Stimulated activated CD4-positive, alpha-beta T cell treated with anti-CD3 and anti-CD28 coated beads, Interleukin-1b, Interleukin-23, amount 100 ng/mL, for 48 hours (primary cell): ENCODE measurements around the gene PLXNA3.

Experiments used
- DNase-seq: peaks from one replicate; pipeline ENCODE4 v3.0.0-alpha.2; 2020

The PLXNA3 gene

DNA sequence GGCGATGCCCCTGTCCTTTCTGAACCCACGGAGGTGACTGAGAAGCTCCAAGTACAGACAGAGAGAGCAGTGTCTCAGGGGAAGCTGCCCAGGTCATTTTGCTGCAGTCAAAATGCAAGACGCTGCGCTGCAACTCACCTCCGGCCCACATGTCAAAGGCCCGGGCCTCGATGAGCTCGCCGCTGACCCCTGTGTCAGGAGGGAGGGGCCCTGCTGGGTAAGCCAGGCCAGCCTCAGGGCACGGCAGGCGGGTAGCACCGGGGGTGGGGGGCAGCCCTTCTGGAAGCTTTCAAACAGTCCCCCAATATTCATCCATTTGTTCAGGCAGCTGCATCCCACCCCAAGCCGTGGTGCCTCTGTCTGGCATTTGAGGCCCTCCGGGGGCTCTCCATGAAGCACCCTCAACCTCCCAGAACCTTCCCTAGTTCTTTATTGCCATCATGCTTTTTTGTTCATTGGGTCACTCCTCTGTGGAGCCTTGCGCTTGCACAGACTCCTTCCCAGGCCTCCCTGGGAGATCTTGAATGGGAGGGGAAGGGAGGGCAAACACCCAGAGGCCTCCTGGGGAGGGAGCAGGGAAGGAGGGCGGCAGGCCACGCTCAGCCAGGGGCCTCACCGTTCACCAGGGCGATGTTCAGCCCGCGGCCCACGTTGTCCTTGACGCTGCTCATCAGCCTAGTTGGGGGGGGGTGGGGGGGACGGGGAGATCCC lies 49.7 kb downstream of the PLXNA3 start:
- no peak for DNase-seq

DNA sequence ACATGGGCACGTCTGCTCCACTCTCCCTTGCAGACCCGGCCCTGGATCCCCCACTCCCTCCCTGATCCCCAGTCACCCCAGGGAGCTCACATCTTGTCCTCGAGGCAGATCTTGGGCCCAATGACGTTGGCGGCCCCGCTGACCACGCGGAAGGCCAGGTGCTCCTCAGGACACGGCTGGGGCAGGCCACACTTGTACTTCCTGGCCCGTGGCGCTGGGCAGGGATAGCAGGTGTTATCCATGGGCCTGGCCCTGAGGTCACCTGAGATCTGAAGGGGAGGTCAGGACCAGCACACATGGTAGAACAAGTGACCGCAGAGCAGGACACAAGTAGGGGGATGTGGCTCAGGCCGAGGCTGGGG lies 50.3 kb downstream of the PLXNA3 start:
- DNase-seq: no peak

DNA sequence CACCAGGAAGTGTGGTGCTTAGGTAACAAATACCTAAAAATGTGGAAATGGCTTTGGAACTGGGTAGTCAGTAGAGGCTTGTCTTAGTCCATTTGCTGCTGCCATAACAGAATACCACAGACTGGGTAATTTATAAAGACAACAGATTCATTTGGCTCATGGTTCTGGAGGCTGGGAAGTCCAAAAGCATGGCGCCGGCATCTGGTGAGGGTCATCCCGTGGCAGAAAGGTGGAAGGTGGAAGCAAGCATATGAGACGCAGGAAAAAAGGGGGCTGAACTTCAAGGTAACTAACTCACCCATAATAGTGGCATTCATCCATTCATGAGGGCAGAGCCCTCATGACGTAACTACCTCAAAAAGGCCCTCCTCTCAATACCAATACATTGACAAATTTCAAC lies 51.4 kb downstream of the PLXNA3 start:
- no peak for DNase-seq

DNA sequence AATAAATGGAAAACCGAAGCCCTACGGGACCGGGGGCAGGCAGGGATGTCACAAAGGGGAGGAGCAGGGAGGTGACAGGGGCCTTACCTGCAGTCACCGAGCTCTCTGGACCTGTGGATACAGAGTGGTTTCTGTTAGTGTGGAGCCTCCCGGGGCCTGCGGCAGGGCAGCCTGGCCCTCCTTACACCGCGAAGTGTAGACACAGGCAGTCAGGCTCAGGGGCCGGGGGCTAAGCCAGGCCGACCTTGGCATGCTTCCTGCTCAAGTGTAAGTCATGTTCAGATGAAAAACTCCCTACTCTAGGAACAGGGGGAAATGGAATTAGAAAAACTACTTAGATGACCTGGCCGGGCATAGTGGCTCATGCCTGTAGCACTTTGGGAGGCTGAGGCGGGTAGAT lies 53.7 kb downstream of the PLXNA3 start:
- DNase-seq: no peak

DNA sequence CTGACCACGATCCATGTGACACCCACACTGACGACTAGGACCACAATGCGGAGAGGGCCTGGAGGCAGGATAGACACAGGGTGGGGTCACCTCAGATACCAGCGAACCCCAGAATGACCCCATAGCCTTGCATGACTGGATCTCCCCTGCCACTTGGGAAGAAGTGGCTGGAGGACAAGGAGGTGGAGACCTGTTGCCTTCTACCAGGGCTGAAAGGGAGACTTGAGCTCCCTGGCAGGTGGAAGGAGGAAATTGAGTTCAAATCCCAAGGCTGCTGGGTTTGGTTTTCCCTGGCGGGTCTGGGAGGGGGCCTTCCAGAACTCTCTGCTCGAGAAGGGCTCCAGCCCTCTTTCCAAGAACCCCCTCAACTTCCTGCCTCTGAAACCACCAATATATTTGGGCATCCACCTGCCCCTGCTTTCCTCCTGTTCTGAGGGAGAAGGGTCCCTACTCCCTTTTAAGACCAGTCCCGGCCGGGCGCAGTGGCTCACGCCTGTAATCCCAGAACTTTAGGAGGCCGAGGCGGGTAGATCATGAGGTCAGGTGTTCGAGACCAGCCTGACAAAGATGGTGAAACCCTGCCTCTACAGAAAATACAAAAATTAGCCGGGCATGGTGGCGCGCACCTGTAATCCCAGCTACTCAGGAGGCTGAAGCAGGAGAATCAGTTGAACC lies 54.9 kb downstream of the PLXNA3 start:
- no peak for DNase-seq

DNA sequence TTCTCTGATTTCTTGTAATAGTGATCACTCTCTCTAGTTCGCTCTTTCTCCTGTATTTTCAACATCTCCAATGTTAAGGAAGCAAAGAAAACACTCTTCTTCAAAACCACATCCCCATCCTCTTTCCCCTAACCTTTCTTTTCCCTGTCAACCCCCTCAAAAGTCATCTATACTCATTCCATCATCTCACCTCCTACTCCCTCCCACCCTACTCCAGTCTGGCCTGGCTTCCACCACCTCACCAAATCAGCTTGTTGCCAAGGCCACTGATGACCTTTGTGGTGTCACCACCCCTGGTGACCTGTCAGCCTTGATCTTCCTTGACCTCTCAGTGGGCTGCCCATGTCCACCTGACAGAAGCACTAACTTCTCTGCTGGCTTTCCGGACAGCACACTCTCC lies 55.6 kb downstream of the PLXNA3 start:
- DNase-seq: no peak

DNA sequence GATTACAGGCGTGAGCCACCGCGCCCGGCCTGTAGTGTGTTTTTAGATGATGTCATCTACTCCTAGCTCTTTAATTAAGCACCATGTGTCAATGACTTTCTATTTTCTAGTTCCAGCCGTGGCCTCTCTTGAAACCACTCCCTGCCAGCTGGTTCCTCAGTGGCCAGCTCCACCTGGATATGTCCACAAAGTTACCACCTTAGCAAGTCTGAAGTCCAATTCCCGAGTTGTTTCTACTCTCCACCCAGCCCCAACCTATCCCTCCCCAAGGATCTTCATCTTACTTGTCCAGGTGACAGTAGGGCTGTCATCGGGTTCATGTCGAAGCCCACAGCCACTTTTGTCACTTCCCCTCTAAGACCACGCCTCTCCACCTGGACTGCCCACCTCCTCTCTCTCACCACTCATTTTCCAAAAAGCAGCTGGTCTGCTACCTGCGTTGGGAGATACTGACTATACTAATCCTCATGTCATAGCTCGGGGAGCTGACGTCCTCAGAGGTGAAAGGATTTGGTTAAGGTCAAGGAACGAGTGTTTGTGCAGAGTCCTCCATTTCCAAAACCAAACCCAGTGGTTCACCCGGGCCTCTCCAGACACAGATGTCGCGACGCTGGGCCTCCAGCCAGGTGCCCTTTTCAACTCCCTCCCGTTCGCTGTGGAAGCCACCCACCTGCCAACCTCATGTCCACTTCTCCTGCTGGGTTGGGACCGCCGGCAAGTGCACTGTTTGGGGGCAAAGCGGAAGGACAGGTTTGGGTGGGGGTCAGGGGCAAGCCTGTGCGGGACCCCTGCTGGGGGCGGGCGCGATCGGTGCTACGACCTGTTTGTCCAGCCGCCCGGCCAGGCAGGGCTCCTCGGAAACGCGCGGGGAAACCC lies 57.2 kb downstream of the PLXNA3 start:
- peak; percentile 24 for DNase-seq

DNA sequence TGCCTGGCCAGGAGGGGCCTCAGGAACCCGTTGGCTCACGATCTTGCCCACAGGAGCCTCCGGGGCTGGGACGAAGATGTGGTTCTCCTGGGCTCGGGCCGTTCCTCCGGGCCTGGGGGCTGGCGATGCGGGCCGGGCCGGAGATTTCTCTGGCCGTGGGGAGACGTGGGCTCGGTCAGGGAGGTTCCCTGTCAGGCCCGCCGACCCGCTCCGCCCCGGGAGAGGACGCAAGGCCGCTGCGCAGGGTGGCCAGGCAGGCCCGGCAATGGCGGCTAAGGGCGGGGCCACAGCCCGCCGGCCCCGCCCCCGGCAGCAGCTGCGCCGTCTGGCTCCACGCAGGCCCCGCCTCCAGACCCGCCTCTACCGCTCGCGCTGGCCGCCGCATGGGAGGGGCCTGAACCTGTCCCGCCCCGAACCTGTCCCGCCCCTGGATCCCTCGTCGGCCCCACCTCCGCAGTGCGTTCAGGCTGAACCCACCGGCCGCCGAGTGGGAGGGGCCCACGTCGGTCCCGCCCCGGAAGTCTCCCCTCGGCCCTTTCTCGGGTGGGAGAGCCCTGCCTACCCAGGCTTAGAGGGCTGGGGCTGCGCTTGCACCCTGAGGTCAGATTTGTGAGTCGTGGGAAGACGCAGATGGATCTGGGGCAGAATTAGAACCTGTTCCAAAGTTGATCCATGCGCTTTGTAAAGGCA lies 58.0 kb downstream of the PLXNA3 start, which contains the start of gene FAM3A:
FAM3A (minus strand) TSS at position 267 of the 690 bp plus-strand sequence. CDS start 460 bp downstream, outside the sequence.
- peak; percentile 93 for DNase-seq

DNA sequence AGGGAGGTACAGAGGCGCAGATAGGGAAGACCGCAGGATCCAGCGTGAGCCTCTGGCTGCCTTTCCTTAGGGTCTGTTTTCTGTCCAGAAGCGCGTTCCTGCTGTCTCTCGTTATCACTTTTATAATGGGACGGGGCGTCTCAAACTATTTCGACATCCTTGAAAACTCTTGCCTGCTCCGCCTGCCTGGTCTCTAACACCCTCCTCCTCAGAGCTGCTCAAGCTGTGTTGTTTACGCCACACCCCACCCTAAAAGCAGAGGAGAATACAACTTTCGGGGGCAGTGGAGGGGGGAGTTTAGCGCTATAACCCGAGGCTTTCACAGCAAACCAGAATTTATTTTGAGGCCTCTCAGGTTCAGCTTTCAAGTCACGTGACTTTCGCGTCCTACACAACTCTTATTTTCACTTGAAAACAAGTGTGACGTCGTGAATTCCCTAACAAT lies 58.6 kb downstream of the PLXNA3 start:
- no peak for DNase-seq

DNA sequence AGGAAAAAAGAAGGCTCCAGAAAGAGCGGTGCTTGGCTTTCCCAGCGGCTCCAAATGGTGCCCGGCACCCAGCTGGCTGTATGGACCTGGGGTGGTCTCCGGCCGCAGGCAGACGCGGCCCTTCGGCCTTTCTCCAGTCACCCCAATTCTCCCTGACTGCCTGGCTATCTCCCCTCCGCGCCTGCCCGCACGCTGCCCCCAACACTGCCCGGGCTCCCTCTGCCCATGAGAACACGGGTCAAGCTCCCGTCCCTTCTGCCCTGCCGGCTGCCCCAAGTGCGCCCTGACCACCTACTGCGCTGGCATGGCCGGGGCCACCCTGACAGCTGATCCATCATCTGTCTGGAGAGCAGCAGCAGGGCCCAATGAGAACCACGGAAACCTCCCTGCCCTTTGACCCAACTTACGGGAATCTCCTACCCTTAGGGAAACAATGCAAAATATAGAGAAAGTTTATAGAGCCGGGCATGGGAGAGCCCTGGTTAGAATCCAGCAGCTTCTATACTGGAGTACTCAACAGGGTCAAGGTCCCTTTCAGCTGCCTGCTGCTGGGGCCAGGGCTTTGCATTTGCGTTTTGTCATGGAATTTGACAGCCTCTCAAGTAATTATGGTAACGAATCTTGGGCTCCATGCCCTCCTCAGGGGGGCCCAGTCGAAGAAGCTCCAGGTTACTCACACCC lies 59.2 kb downstream of the PLXNA3 start:
- DNase-seq: no peak

DNA sequence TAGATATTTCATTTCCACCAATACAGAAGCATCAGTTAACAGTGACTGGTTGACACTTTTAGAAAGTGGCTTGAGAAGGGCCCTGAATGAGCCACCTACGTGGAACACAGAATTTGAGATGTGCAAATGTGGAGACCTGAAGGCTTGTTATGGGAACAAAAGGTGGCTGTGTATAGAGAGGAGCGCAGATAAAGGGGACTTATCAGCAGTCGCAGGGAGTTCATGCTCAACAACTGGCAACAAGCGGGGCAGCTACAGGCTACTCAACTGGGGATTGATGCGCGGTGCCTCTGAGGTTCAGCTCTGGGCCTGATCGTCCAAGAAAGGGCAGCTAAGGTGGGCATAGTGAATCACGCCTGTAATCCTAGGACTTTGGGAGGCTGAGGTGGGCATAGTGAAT lies 61.3 kb downstream of the PLXNA3 start:
- DNase-seq: no peak

DNA sequence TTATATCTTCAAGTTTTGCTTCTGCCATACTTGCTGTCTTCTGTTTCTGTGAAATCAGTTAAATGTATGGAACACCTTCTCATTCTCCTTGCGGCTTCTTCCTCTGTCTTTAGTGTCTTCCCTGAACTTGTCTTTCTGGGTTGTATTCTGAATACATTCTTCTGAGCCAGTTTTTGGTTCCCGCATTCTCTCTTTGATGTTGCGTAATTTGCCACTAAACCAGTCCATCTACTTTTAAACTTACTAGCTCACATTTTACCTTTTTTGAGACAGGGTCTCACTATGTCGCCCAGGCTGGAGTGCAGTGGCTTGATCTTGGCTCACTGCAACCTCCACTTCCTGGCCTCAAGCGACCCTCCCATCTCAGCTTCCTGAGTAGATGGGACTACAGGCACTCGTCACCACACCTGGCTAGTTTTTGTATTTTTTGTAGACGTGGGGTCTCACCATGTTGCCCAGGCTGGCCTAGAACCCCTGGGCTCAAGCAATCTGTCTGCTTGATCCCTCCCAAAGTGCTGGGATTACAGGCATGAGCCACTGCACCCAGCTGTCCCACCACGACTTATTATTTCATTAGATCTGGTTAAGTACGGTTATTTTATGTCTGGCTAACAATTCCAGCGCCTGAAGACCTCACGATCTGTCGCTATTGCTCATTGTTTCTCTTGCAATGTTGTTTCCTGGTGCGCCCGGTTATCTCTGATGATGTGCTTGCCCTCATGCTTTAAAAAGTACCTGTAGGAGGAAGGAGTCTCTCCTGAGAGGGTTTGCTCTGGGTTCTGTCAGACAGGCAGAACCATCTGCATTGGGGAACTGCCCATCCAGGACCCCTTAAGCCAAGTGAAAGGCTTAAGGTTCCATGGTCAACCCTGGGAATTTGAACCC lies 67.8 kb downstream of the PLXNA3 start:
- no peak for DNase-seq

DNA sequence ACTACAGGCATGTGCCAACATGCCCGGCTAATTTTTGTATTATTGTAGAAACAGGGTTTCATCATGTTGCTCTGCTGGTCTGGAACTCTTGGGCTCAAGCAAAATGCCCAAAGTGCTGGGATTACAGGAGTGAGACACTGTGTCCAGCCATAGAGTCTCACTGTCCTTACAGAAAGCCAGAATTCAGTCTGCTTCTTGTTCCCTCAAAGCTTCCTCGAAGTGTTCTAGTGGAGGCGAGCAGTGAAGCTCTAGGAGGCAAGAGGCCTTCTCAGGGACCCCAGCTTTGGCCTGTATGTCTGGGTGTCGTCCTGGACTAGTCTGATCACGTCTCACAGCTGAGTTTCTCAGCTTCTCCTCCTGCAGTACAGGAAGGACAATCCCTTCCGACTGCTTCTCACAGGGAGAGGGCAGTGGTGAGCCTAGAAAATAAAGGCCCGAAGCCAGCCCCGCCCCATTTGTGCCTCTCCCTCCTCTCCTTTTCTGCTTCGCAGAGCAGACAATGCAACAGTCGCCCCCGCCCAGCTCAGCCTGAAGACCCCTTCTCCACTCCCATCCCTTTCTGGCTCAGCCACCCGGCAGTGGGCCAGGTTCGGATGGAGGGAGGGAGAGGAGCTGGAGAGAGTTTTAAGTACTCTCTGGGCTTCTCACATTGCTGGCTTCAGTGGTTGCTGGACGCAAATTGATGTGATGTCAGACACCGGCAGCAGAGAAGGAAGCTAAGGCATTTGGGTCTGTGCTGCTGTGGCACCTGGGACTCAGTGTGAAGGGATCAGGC lies 69.0 kb downstream of the PLXNA3 start:
- peak; percentile 57 for DNase-seq
